Naive thymus-derived CD4-positive, alpha-beta T cell (primary cell): Measurements from ENCODE around the gene RAB7A. TPM values are rescaled to one million over a fixed set of nuclear protein-coding genes. Genes with fewer than 3 reads are reported as not detected.
A peak's percentile ranks its signal among the peaks of the same experiment; 100 is the strongest.

ENCODE experiments used
- ATAC-seq: fragments of 150-1000 bp; cut with Tn5 transposase; 2 replicates; pipeline ENCODE4 v1.10.0; 2021; ENCODE audit warnings: mild to moderate bottlenecking, moderate library complexity
- CTCF ChIA-PET: fragments of 350-600 bp; sonication (Branson Sonifier 250); formaldehyde crosslinking; loops from one replicate; lab custom pipeline; 2021; ENCODE audit warnings: antibody characterized with exemption; lab: Charles Lee
- POLR2A ChIA-PET: fragments of 350-600 bp; sonication (Branson Sonifier 250); formaldehyde crosslinking; loops from one replicate; lab custom pipeline; 2021; ENCODE audit warnings: antibody characterized with exemption, inconsistent platforms; lab: Charles Lee
- DNase-seq, 9 donors: peaks; one replicate each; pipeline versions ENCODE4 v3.0.0 to v3.0.0-alpha.2; 2020 to 2022; ENCODE audit warnings: mixed read lengths in 1 of 9
- H3K27ac ChIP-seq: one replicate; pipeline ENCODE4 v1.7.0; 2013; ENCODE audit warnings: mild to moderate bottlenecking, low read depth, low read length, moderate library complexity
- H3K27me3 ChIP-seq, 2 donors: one replicate each; pipeline ENCODE4 v1.7.0; 2013; ENCODE audit warnings: low read length in 2 of 2, mild to moderate bottlenecking in 2 of 2, moderate library complexity in 2 of 2; ENCODE audit not compliant: control insufficient read depth in 2 of 2, insufficient read depth in 2 of 2
- H3K36me3 ChIP-seq, 3 experiments: 1 replicate in 2 of 3; 2 replicates in 1 of 3; pipeline ENCODE4 v1.7.0; 2013; ENCODE audit warnings: low read length in 3 of 3, mild to moderate bottlenecking in 3 of 3, moderate library complexity in 1 of 3; ENCODE audit not compliant: insufficient read depth in 3 of 3, control insufficient read depth in 2 of 3
- H3K4me1 ChIP-seq, 2 donors: one replicate each; pipeline ENCODE4 v1.7.0; 2013; ENCODE audit warnings: low read length in 2 of 2, mild to moderate bottlenecking in 2 of 2, moderate library complexity in 1 of 2; ENCODE audit not compliant: control insufficient read depth in 2 of 2, insufficient read depth in 2 of 2
- H3K4me3 ChIP-seq: 2 replicates; pipeline ENCODE4 v1.7.0; 2013; ENCODE audit warnings: mild to moderate bottlenecking, low read length
- H3K9me3 ChIP-seq, 3 experiments: 1 replicate in 2 of 3; 2 replicates in 1 of 3; pipeline ENCODE4 v1.7.0; 2013; ENCODE audit warnings: low read length in 3 of 3; ENCODE audit not compliant: control insufficient read depth in 2 of 3
- H3K27ac Mint-ChIP-seq, 9 donors: one replicate each; pipeline ENCODE4 v1.8.0; 2020 to 2022; ENCODE audit warnings: mixed read lengths in 9 of 9, mild to moderate bottlenecking in 8 of 9, moderate library complexity in 5 of 9, inconsistent platforms in 2 of 9
- H3K27me3 Mint-ChIP-seq, 5 donors: one replicate each; pipeline ENCODE4 v1.8.0; 2021 to 2022; ENCODE audit warnings: mixed read lengths in 5 of 5, mild to moderate bottlenecking in 1 of 5
- H3K36me3 Mint-ChIP-seq, 5 donors: one replicate each; pipeline ENCODE4 v1.8.0; 2020 to 2022; ENCODE audit warnings: mixed read lengths in 5 of 5, mild to moderate bottlenecking in 3 of 5, inconsistent platforms in 1 of 5
- H3K4me1 Mint-ChIP-seq, 7 donors: one replicate each; pipeline ENCODE4 v1.8.0; 2020 to 2022; ENCODE audit warnings: mixed read lengths in 7 of 7, mild to moderate bottlenecking in 3 of 7, inconsistent platforms in 1 of 7
- H3K4me3 Mint-ChIP-seq, 10 donors: one replicate each; pipeline ENCODE4 v1.8.0; 2020 to 2022; ENCODE audit warnings: mild to moderate bottlenecking in 10 of 10, mixed read lengths in 10 of 10, moderate library complexity in 6 of 10, inconsistent platforms in 2 of 10
- H3K9me3 Mint-ChIP-seq, 11 donors: one replicate each; pipeline ENCODE4 v1.8.0; 2020 to 2022; ENCODE audit warnings: mixed read lengths in 11 of 11, mild to moderate bottlenecking in 4 of 11, inconsistent platforms in 1 of 11, moderate library complexity in 1 of 11
- intact Hi-C, 2 donors: fragments of 100-400 bp; cut with micrococcal nuclease; formaldehyde crosslinking; loops; one replicate each; pipeline ENCODE4 v1.15.1; 2023
- polyA plus RNA-seq, 2 donors: library from polyadenylated mRNA; unstranded; fragments of 300-500 nt; fragmentation: Illumina TruSeq; gene quantifications; one replicate each; pipeline ENCODE4 v1.2.3, GENCODE V29; 2021
- total RNA-seq, 6 experiments: library from RNA in 5 of 6; stranded (reverse) in 5 of 6; gene quantifications; 1 replicate in 5 of 6; 2 replicates in 1 of 6; pipeline ENCODE4 v1.2.3 and lab custom pipeline; 2021 to 2026

RAB7A gene
- total and polyA plus RNA-seq, 7 experiments from 2014 or later, result 124 to 249 (median 175) TPM

GRCh38 chr3:128853826-128854225 lies 127.8 kb downstream of the RAB7A start:
- Mint-ChIP-seq H3K36me3 (peaks cover 7 to 28% (median 11%) of the 10 kb centered on the region in 5 donors), H3K27ac (no peak overlapping the region), H3K27me3 (no peaks in the 10 kb centered on the region), H3K4me1 (peaks cover 0 to 8% (median 0%) of the 10 kb centered on the region in 7 donors), H3K9me3 (peaks cover 4 to 49% (median 28%) of the 10 kb centered on the region in 11 donors), H3K4me3 (no peak overlapping the region)
- H3K27me3 ChIP-seq, result no peaks in the 10 kb centered on the region
- no peak overlapping the region for H3K4me3 ChIP-seq
- no peaks in the 10 kb centered on the region for H3K36me3 ChIP-seq
- intact Hi-C loops, result no loop called here
- CTCF ChIA-PET, result no interaction called here
- peaks cover under 1 to 23% (median 7%) of the 10 kb centered on the region in 3 experiments for H3K9me3 ChIP-seq
- H3K27ac ChIP-seq, result no peak overlapping the region
- no peaks in the 10 kb centered on the region for H3K4me1 ChIP-seq
- POLR2A ChIA-PET, result no interaction called here
- ATAC-seq (no peak), DNase-seq (no peak)

- Histone ChIP-seq H3K4me1 (no peaks in the 10 kb centered on the region), H3K36me3 (no peaks in the 10 kb centered on the region), H3K4me3 (no peak overlapping the region), H3K27ac (no peak overlapping the region), H3K27me3 (no peaks in the 10 kb centered on the region), H3K9me3 (peaks cover 7 to 30% (median 14%) of the 10 kb centered on the region in 3 experiments)
- ChIA-PET POLR2A (no interaction called here), CTCF (no interaction called here)
- Mint-ChIP-seq H3K27me3 (no peaks in the 10 kb centered on the region), H3K27ac (no peak overlapping the region), H3K9me3 (peaks cover 4 to 56% (median 33%) of the 10 kb centered on the region in 11 donors), H3K4me3 (no peak overlapping the region), H3K36me3 (peaks cover 8 to 29% (median 11%) of the 10 kb centered on the region in 5 donors), H3K4me1 (peaks cover 0 to 8% (median 0%) of the 10 kb centered on the region in 7 donors)
- DNase-seq (no peak), ATAC-seq (peak; percentile 37)
- intact Hi-C loops, result no loop called here
These were observed 128.5 kb downstream of the RAB7A start for GRCh38 chr3:128854475-128854874.

- Mint-ChIP-seq H3K4me3 (no peak overlapping the region), H3K9me3 (peaks cover 4 to 67% (median 39%) of the 10 kb centered on the region in 11 donors), H3K36me3 (peaks cover 9 to 37% (median 14%) of the 10 kb centered on the region in 5 donors), H3K27me3 (no peaks in the 10 kb centered on the region), H3K4me1 (peaks cover 0 to 6% (median 0%) of the 10 kb centered on the region in 7 donors), H3K27ac (peak overlapping the region in 1 of 9 donors; percentile 51)
- CTCF ChIA-PET, result no interaction called here
- Histone ChIP-seq H3K27me3 (no peaks in the 10 kb centered on the region), H3K4me3 (no peak overlapping the region), H3K36me3 (no peaks in the 10 kb centered on the region), H3K9me3 (peaks cover 7 to 41% (median 25%) of the 10 kb centered on the region in 3 experiments), H3K27ac (no peak overlapping the region), H3K4me1 (no peaks in the 10 kb centered on the region)
- no peak for DNase-seq
- POLR2A ChIA-PET, result interaction anchor here (0.6 kb wide), 1 partner anchor 90 kb away, joined by 4 read pairs; no protein-coding TSS in a partner anchor
- peak; percentile 52 for ATAC-seq
- intact Hi-C loops, result no loop called here
These were observed 129.6 kb downstream of the RAB7A start for GRCh38 chr3:128855569-128855968.

- no peak overlapping the region for H3K27ac Mint-ChIP-seq
- intact Hi-C loops, result no loop called here
- H3K27me3 Mint-ChIP-seq, result no peaks in the 10 kb centered on the region
- Histone ChIP-seq H3K4me1 (no peaks in the 10 kb centered on the region), H3K27ac (no peak overlapping the region), H3K4me3 (no peak overlapping the region), H3K36me3 (no peaks in the 10 kb centered on the region), H3K9me3 (peaks cover 7 to 50% (median 32%) of the 10 kb centered on the region in 3 experiments), H3K27me3 (no peaks in the 10 kb centered on the region)
- CTCF ChIA-PET, result no interaction called here
- H3K9me3 Mint-ChIP-seq, result peaks cover 8 to 78% (median 45%) of the 10 kb centered on the region in 11 donors
- no peak for ATAC-seq
- peaks cover 12 to 47% (median 25%) of the 10 kb centered on the region in 5 donors for H3K36me3 Mint-ChIP-seq
- POLR2A ChIA-PET, result no interaction called here
- H3K4me1 Mint-ChIP-seq, result peaks cover 0 to 6% (median 0%) of the 10 kb centered on the region in 7 donors
- no peak overlapping the region for H3K4me3 Mint-ChIP-seq
- DNase-seq, result no peak
These were observed 132.2 kb downstream of the RAB7A start for GRCh38 chr3:128858167-128858566.

- ChIA-PET CTCF (no interaction called here), POLR2A (no interaction called here)
- H3K4me1 ChIP-seq, result no peaks in the 10 kb centered on the region
- Mint-ChIP-seq H3K27me3 (no peaks in the 10 kb centered on the region), H3K9me3 (peaks cover 8 to 67% (median 39%) of the 10 kb centered on the region in 11 donors), H3K4me3 (no peak overlapping the region), H3K27ac (no peak overlapping the region), H3K4me1 (peaks cover 0 to 4% (median under 1%) of the 10 kb centered on the region in 7 donors), H3K36me3 (peaks cover 5 to 41% (median 25%) of the 10 kb centered on the region in 5 donors)
- H3K27me3 ChIP-seq, result no peaks in the 10 kb centered on the region
- no peak overlapping the region for H3K27ac ChIP-seq
- peaks cover 7 to 43% (median 32%) of the 10 kb centered on the region in 3 experiments for H3K9me3 ChIP-seq
- no peak overlapping the region for H3K4me3 ChIP-seq
- intact Hi-C loops, result no loop called here
- ATAC-seq (no peak), DNase-seq (no peak)
- H3K36me3 ChIP-seq, result no peaks in the 10 kb centered on the region
These were observed 133.6 kb downstream of the RAB7A start for GRCh38 chr3:128859630-128860029.

GRCh38 chr3:128861491-128861890 lies 135.5 kb downstream of the RAB7A start:
- peaks cover 4 to 49% (median 30%) of the 10 kb centered on the region in 11 donors for H3K9me3 Mint-ChIP-seq
- no peak overlapping the region for H3K27ac ChIP-seq
- peaks cover 0 to 5% (median 1%) of the 10 kb centered on the region in 7 donors for H3K4me1 Mint-ChIP-seq
- H3K9me3 ChIP-seq, result peaks cover 7 to 40% (median 32%) of the 10 kb centered on the region in 3 experiments
- H3K27me3 Mint-ChIP-seq, result no peaks in the 10 kb centered on the region
- ChIA-PET POLR2A (no interaction called here), CTCF (no interaction called here)
- H3K4me3 Mint-ChIP-seq, result no peak overlapping the region
- no peaks in the 10 kb centered on the region for H3K36me3 ChIP-seq
- ATAC-seq (no peak), DNase-seq (no peak)
- H3K36me3 Mint-ChIP-seq, result peaks cover 5 to 30% (median 23%) of the 10 kb centered on the region in 5 donors
- intact Hi-C loops, result no loop called here
- no peaks in the 10 kb centered on the region for H3K4me1 ChIP-seq
- H3K4me3 ChIP-seq, result no peak overlapping the region
- no peaks in the 10 kb centered on the region for H3K27me3 ChIP-seq
- peak overlapping the region in 1 of 9 donors; percentile 62 for H3K27ac Mint-ChIP-seq

GRCh38 chr3:128863560-128863959 lies 137.6 kb downstream of the RAB7A start:
- Histone ChIP-seq H3K9me3 (peaks cover 7 to 30% (median 26%) of the 10 kb centered on the region in 3 experiments), H3K27me3 (no peaks in the 10 kb centered on the region), H3K4me3 (no peak overlapping the region), H3K36me3 (no peaks in the 10 kb centered on the region), H3K4me1 (no peaks in the 10 kb centered on the region), H3K27ac (no peak overlapping the region)
- no peak for ATAC-seq
- POLR2A ChIA-PET, result interaction anchor here (0.8 kb wide), 1 partner anchor 385 kb away, joined by 3 read pairs; no protein-coding TSS in a partner anchor
- CTCF ChIA-PET, result interaction anchor here (0.6 kb wide), 1 partner anchor 108 kb away, joined by 3 read pairs; no protein-coding TSS in a partner anchor
- H3K4me1 Mint-ChIP-seq, result peaks cover 0 to 5% (median 0%) of the 10 kb centered on the region in 7 donors
- H3K36me3 Mint-ChIP-seq, result peaks cover 5 to 25% (median 12%) of the 10 kb centered on the region in 5 donors
- intact Hi-C loops, result no loop called here
- H3K4me3 Mint-ChIP-seq, result no peak overlapping the region
- H3K9me3 Mint-ChIP-seq, result peaks cover 0 to 34% (median 21%) of the 10 kb centered on the region in 11 donors
- H3K27ac Mint-ChIP-seq, result no peak overlapping the region
- no peak for DNase-seq
- no peaks in the 10 kb centered on the region for H3K27me3 Mint-ChIP-seq
